SK-N-MC (cell line): ENCODE data around the gene GPR4.

Source experiments
- DNase-seq: peaks from one replicate; pipeline ENCODE4 v3.0.0-alpha.2; 2011; ENCODE audit warnings: low read depth, low spot score
- H3K27ac ChIP-seq: fragments of 200-600 bp; sonication (generic); 2 replicates; pipeline ENCODE4 v1.5.1; 2016; ENCODE audit warnings: mixed run types
- H3K36me3 ChIP-seq: fragments of 200-600 bp; sonication (generic); 2 replicates; pipeline ENCODE4 v1.6.1; 2017; ENCODE audit warnings: antibody characterized with exemption, low read length, mixed read lengths; ENCODE audit not compliant: insufficient read depth
- H3K4me3 ChIP-seq: fragments of 200-600 bp; sonication (generic); 2 replicates; pipeline ENCODE4 v1.5.1; 2016
- H3K9ac ChIP-seq: fragments of 200-600 bp; sonication (generic); 2 replicates; pipeline ENCODE4 v1.8.0; 2017; ENCODE audit warnings: mixed run types, mixed read lengths; ENCODE audit not compliant: insufficient read length
- H3K9me3 ChIP-seq: fragments of 200-600 bp; sonication (generic); 2 replicates; pipeline ENCODE4 v1.6.1; 2017; ENCODE audit warnings: low read depth, mild to moderate bottlenecking, antibody characterized with exemption, low read length, moderate library complexity, mixed read lengths
- EZH2 ChIP-seq: fragments of 200-600 bp; sonication (generic); IDR thresholded peaks from one replicate; pipeline ENCODE4 v1.6.1; 2017; ENCODE audit warnings: antibody characterized with exemption
- FOXP2 ChIP-seq: optimal IDR thresholded peaks from 2 replicates; pipeline ENCODE3; 2011; ENCODE audit warnings: mild to moderate bottlenecking, moderate library complexity; ENCODE audit not compliant: insufficient read depth; ENCODE audit errors: extremely low read length, control extremely low read depth
- POLR2AphosphoS5 ChIP-seq: IDR thresholded peaks from 2 replicates; pipeline ENCODE4 v1.6.1; 2012; ENCODE audit warnings: mild to moderate bottlenecking, low read depth, low read length, borderline replicate concordance

Gene GPR4

GRCh38 chr19:45613926-45614725 is 12.1 kb upstream of the GPR4 start:
- H3K4me3 ChIP-seq = no peak overlapping the region
- no peaks in the 10 kb centered on the region for H3K9me3 ChIP-seq
- no peak overlapping the region for H3K9ac ChIP-seq
- TF ChIP-seq FOXP2 = no peak
- TF ChIP-seq EZH2 = no peak
- no peak for TF ChIP-seq POLR2AphosphoS5
- no peak for DNase-seq
- H3K36me3 ChIP-seq = peaks cover 7% of the 10 kb centered on the region; the same call in 1 of the 2 replicates
- H3K27ac ChIP-seq = no peak overlapping the region

- Histone ChIP-seq H3K4me3 (no peak overlapping the region), H3K9me3 (no peaks in the 10 kb centered on the region), H3K27ac (no peak overlapping the region), H3K9ac (no peak overlapping the region), H3K36me3 (peaks cover 3% of the 10 kb centered on the region; the same call in 1 of the 2 replicates)
- TF ChIP-seq FOXP2 = no peak
- TF ChIP-seq EZH2 = no peak
- TF ChIP-seq POLR2AphosphoS5 = no peak
- no peak for DNase-seq
Measured at GRCh38 chr19:45608948-45609347, 6.9 kb upstream of the GPR4 start.

- Histone ChIP-seq H3K27ac (no peak overlapping the region), H3K9ac (no peak overlapping the region), H3K9me3 (no peaks in the 10 kb centered on the region), H3K4me3 (peak overlapping the region; percentile 49), H3K36me3 (peaks cover 3% of the 10 kb centered on the region; the same call in 1 of the 2 replicates)
- no peak for DNase-seq
- TF ChIP-seq POLR2AphosphoS5 (no peak), FOXP2 (no peak), EZH2 (no peak)
Measured at GRCh38 chr19:45607071-45608029, 5.3 kb upstream of the GPR4 start.

GRCh38 chr19:45601115-45601514 is 897 bp downstream of the GPR4 start:
- TF ChIP-seq EZH2 (no peak), POLR2AphosphoS5 (no peak), FOXP2 (no peak)
- no peaks in the 10 kb centered on the region for H3K36me3 ChIP-seq
- H3K27ac ChIP-seq = no peak overlapping the region
- H3K4me3 ChIP-seq = no peak overlapping the region
- no peak overlapping the region for H3K9ac ChIP-seq
- no peak for DNase-seq
- no peaks in the 10 kb centered on the region for H3K9me3 ChIP-seq

- no peak overlapping the region for H3K27ac ChIP-seq
- no peaks in the 10 kb centered on the region for H3K9me3 ChIP-seq
- H3K36me3 ChIP-seq = no peaks in the 10 kb centered on the region
- TF ChIP-seq FOXP2 (no peak), POLR2AphosphoS5 (no peak), EZH2 (no peak)
- no peak overlapping the region for H3K9ac ChIP-seq
- H3K4me3 ChIP-seq = no peak overlapping the region
- DNase-seq = no peak
Measured at GRCh38 chr19:45600340-45600885, 1.6 kb downstream of the GPR4 start.

GRCh38 chr19:45599286-45599685 is 2.7 kb downstream of the GPR4 start:
- H3K9ac ChIP-seq = no peak overlapping the region
- DNase-seq = no peak
- no peaks in the 10 kb centered on the region for H3K36me3 ChIP-seq
- H3K9me3 ChIP-seq = no peaks in the 10 kb centered on the region
- no peak for TF ChIP-seq POLR2AphosphoS5
- H3K4me3 ChIP-seq = no peak overlapping the region
- no peak overlapping the region for H3K27ac ChIP-seq

- Histone ChIP-seq H3K9me3 (no peaks in the 10 kb centered on the region), H3K4me3 (no peak overlapping the region), H3K36me3 (no peaks in the 10 kb centered on the region), H3K27ac (no peak overlapping the region), H3K9ac (no peak overlapping the region)
- TF ChIP-seq EZH2 (no peak), POLR2AphosphoS5 (no peak), FOXP2 (no peak)
- no peak for DNase-seq
Measured at GRCh38 chr19:45598267-45599001, 3.6 kb downstream of the GPR4 start.

- Histone ChIP-seq H3K4me3 (no peak overlapping the region), H3K27ac (no peak overlapping the region), H3K9ac (no peak overlapping the region), H3K9me3 (no peaks in the 10 kb centered on the region), H3K36me3 (no peaks in the 10 kb centered on the region)
- TF ChIP-seq POLR2AphosphoS5 (no peak), EZH2 (no peak), FOXP2 (no peak)
- no peak for DNase-seq
Measured at GRCh38 chr19:45597425-45598111, 4.4 kb downstream of the GPR4 start.
